CD4-positive, alpha-beta T cell (primary cell): Measurements from ENCODE around the gene BORCS5. TPM values are rescaled to one million over a fixed set of nuclear protein-coding genes. Genes with fewer than 3 reads are reported as not detected.

Experiments
- ATAC-seq: fragments of 200-7000 bp; cut with Tn5 transposase; one replicate; pipeline ENCODE4 v1.10.0; 2022; ENCODE audit warnings: mild to moderate bottlenecking; ENCODE audit not compliant: poor library complexity
- CTCF ChIA-PET: fragments of 350-600 bp; sonication (Branson Sonifier 250); formaldehyde crosslinking; loops from one replicate; lab custom pipeline; 2021; ENCODE audit warnings: antibody characterized with exemption, inconsistent platforms; lab: Charles Lee
- POLR2A ChIA-PET: fragments of 350-600 bp; sonication (Branson Sonifier 250); formaldehyde crosslinking; loops from one replicate; lab custom pipeline; 2021; ENCODE audit warnings: antibody characterized with exemption, inconsistent platforms; lab: Charles Lee
- DNase-seq, 14 experiments: peaks; one replicate each; pipeline ENCODE4 v3.0.0-alpha.2; 2013 to 2020; ENCODE audit warnings: mixed read lengths in 2 of 14
- H3K27ac ChIP-seq, 2 donors: one replicate each; pipeline versions ENCODE4 v1.5.1 to v1.7.0; 2013; ENCODE audit warnings: low read length in 2 of 2, low read depth in 1 of 2, mild to moderate bottlenecking in 1 of 2
- H3K27me3 ChIP-seq, 2 experiments: 1 replicate in 1 of 2; 2 replicates in 1 of 2; pipeline versions ENCODE4 v1.6.1 to v1.7.0; 2013; ENCODE audit warnings: low read length in 2 of 2, control low read depth in 1 of 2, mild to moderate bottlenecking in 1 of 2, moderate library complexity in 1 of 2; ENCODE audit not compliant: insufficient read depth in 2 of 2, control insufficient read depth in 1 of 2
- H3K36me3 ChIP-seq: one replicate; pipeline ENCODE4 v1.6.1; 2013; ENCODE audit warnings: low read length, control low read depth; ENCODE audit not compliant: insufficient read depth
- H3K4me1 ChIP-seq: one replicate; pipeline ENCODE4 v1.6.1; 2013; ENCODE audit warnings: low read length, control low read depth; ENCODE audit not compliant: insufficient read depth
- H3K4me3 ChIP-seq: one replicate; pipeline ENCODE4 v1.5.1; 2013; ENCODE audit warnings: mild to moderate bottlenecking, low read length, moderate library complexity
- H3K9me3 ChIP-seq, 2 experiments: 1 replicate in 1 of 2; 2 replicates in 1 of 2; pipeline versions ENCODE4 v1.6.1 to v1.7.0; 2013; ENCODE audit warnings: low read length in 2 of 2, mild to moderate bottlenecking in 2 of 2, control low read depth in 1 of 2, moderate library complexity in 1 of 2; ENCODE audit not compliant: control insufficient read depth in 1 of 2, insufficient read depth in 1 of 2
- H3K27ac Mint-ChIP-seq: one replicate; pipeline ENCODE4 v1.8.0; 2020; ENCODE audit warnings: mixed read lengths
- H3K27me3 Mint-ChIP-seq: one replicate; pipeline ENCODE4 v1.8.0; 2021; ENCODE audit warnings: mixed read lengths
- H3K36me3 Mint-ChIP-seq: one replicate; pipeline ENCODE4 v1.8.0; 2021; ENCODE audit warnings: low read depth, mixed read lengths
- H3K4me1 Mint-ChIP-seq: one replicate; pipeline ENCODE4 v1.8.0; 2021; ENCODE audit warnings: low read depth, mixed read lengths
- H3K4me3 Mint-ChIP-seq: one replicate; pipeline ENCODE4 v1.8.0; 2020; ENCODE audit warnings: mild to moderate bottlenecking, mixed read lengths
- H3K9me3 Mint-ChIP-seq: one replicate; pipeline ENCODE4 v1.8.0; 2020; ENCODE audit warnings: mixed read lengths
- CTCF ChIP-seq: fragments of 200-600 bp; IDR thresholded peaks from one replicate; pipeline ENCODE4 v1.8.0; 2022; ENCODE audit warnings: antibody characterized with exemption, mild to moderate bottlenecking
- intact Hi-C, 2 experiments: fragments of 100-400 bp; cut with DNase I in 1 of 2; cut with micrococcal nuclease in 1 of 2; formaldehyde crosslinking; loops; one replicate each; pipeline versions ENCODE4 v1.15.1 to v1.9.0; 2023 to 2025; cut with DNase I, micrococcal nuclease
- total RNA-seq, 174 experiments: library from RNA in 2 of 174; stranded (reverse) in 2 of 174; gene quantifications; one replicate each; pipeline ENCODE4 v1.2.3 and lab custom pipeline; 2021 to 2026

BORCS5 gene
- total RNA-seq, 2 experiments from 2014 or later: 36.4 to 39.3 TPM

- peak; percentile 58 for ATAC-seq
- peaks cover 30% of the 10 kb centered on the region for H3K4me1 ChIP-seq
Measured at GRCh38 chr12:12502815-12503151, 145.9 kb downstream of the BORCS5 start.

GRCh38 chr12:12503384-12504078 is 146.7 kb downstream of the BORCS5 start:
- peaks cover 73% of the 10 kb centered on the region for H3K4me1 Mint-ChIP-seq
- Histone ChIP-seq H3K4me3 (no peak overlapping the region), H3K27me3 (no peaks in the 10 kb centered on the region), H3K9me3 (no peaks in the 10 kb centered on the region), H3K4me1 (peaks cover 30% of the 10 kb centered on the region), H3K27ac (peak overlapping the region in 1 of 2 donors; percentile 30), H3K36me3 (no peaks in the 10 kb centered on the region)
- ChIA-PET POLR2A (interaction anchor here (0.8 to 1.2 kb wide), 11 partner anchors 22 to 233 kb away, joined by 3 to 7 read pairs (median 3); partner anchors contain the start of gene BORCS5), CTCF (interaction anchor here (0.6 to 1.3 kb wide), 10 partner anchors 11 to 146 kb away, joined by 3 to 9 read pairs (median 3); no protein-coding TSS in a partner anchor)
- peak in 7 of 14 experiments; percentile 6 to 72 (median 51) for DNase-seq
- no peaks in the 10 kb centered on the region for H3K27me3 Mint-ChIP-seq
- peaks cover 33% of the 10 kb centered on the region for H3K36me3 Mint-ChIP-seq
- peak overlapping the region; percentile 89 for H3K27ac Mint-ChIP-seq
- H3K4me3 Mint-ChIP-seq: peak overlapping the region; percentile 59
- intact Hi-C loops: no loop called here
- H3K9me3 Mint-ChIP-seq: no peaks in the 10 kb centered on the region
- ATAC-seq: peak; percentile 28
- TF ChIP-seq CTCF: no peak

More at GRCh38 chr12:12502815-12503151, 145.9 kb downstream of the BORCS5 start:
- POLR2A ChIA-PET: interaction anchor here (0.6 to 1.2 kb wide), 7 partner anchors 21 to 126 kb away, joined by 3 to 7 read pairs (median 4); no protein-coding TSS in a partner anchor
- Histone ChIP-seq H3K36me3 (no peaks in the 10 kb centered on the region), H3K9me3 (no peaks in the 10 kb centered on the region), H3K27me3 (no peaks in the 10 kb centered on the region), H3K27ac (peak overlapping the region in 1 of 2 donors; percentile 30), H3K4me3 (no peak overlapping the region)
- peaks cover 30% of the 10 kb centered on the region for H3K36me3 Mint-ChIP-seq
- peak overlapping the region; percentile 89 for H3K27ac Mint-ChIP-seq
- H3K4me3 Mint-ChIP-seq: peak overlapping the region; percentile 84
- no peaks in the 10 kb centered on the region for H3K9me3 Mint-ChIP-seq
- peak in 3 of 14 experiments; percentile 54 to 58 (median 57) for DNase-seq
- CTCF ChIA-PET: interaction anchor here (1.0 to 1.3 kb wide), 5 partner anchors 16 to 126 kb away, joined by 3 to 9 read pairs (median 5); no protein-coding TSS in a partner anchor
- no peaks in the 10 kb centered on the region for H3K27me3 Mint-ChIP-seq
- no peak for TF ChIP-seq CTCF
- peaks cover 67% of the 10 kb centered on the region for H3K4me1 Mint-ChIP-seq
- intact Hi-C loops: no loop called here

- CTCF ChIA-PET: interaction anchor here (0.5 to 1.3 kb wide), 3 partner anchors 9 to 145 kb away, joined by 3 read pairs; no protein-coding TSS in a partner anchor
- no peaks in the 10 kb centered on the region for H3K9me3 ChIP-seq
- no peak for TF ChIP-seq CTCF
- Mint-ChIP-seq H3K36me3 (peaks cover 28% of the 10 kb centered on the region), H3K27me3 (no peaks in the 10 kb centered on the region), H3K4me3 (peak overlapping the region; percentile 78), H3K4me1 (peaks cover 71% of the 10 kb centered on the region), H3K9me3 (no peaks in the 10 kb centered on the region), H3K27ac (peak overlapping the region; percentile 85)
- H3K27me3 ChIP-seq: no peaks in the 10 kb centered on the region
- ATAC-seq: peak; percentile 31
- H3K4me1 ChIP-seq: peaks cover 33% of the 10 kb centered on the region
- POLR2A ChIA-PET: interaction anchor here (0.7 to 2.0 kb wide), 6 partner anchors 16 to 40 kb away, joined by 3 to 9 read pairs (median 4); no protein-coding TSS in a partner anchor
- intact Hi-C loops: no loop called here
- peak overlapping the region; percentile 4 for H3K4me3 ChIP-seq
- peak in 1 of 14 experiments; percentile 70 for DNase-seq
- H3K36me3 ChIP-seq: no peaks in the 10 kb centered on the region
- H3K27ac ChIP-seq: peak overlapping the region in 1 of 2 donors; percentile 12
Measured at GRCh38 chr12:12505544-12506495, 148.9 kb downstream of the BORCS5 start.
